Measurements from ENCODE around the gene ZBTB40. TPM values are rescaled to one million over a fixed set of nuclear protein-coding genes. Genes with fewer than 3 reads are reported as not detected.

ZBTB40 gene
- total and polyA plus RNA-seq, 4 donors = 2.1 to 11.2 (median 4.6) TPM

- WGBS = 96% methylated on average over 7 of the region's 7 CpGs
- no peak for DNase-seq (ENCODE audit: low spot score)
- Histone ChIP-seq H3K4me1 (ENCODE audit: control insufficient read depth in 4 of 4, insufficient read depth in 4 of 4, low read length in 3 of 4) (no peaks in the 10 kb centered on the region), H3K9me3 (ENCODE audit: control insufficient read depth in 4 of 4, low read length in 3 of 4) (no peaks in the 10 kb centered on the region), H3K27ac (ENCODE audit: low read depth in 1 of 2, low read length in 2 of 2) (no peak overlapping the region), H3K36me3 (ENCODE audit: control insufficient read depth in 4 of 4, insufficient read depth in 3 of 4, low read depth in 1 of 4, low read length in 3 of 4) (peaks cover 3 to 48% (median 27%) of the 10 kb centered on the region in 4 donors), H3K27me3 (ENCODE audit: control insufficient read depth in 4 of 4, insufficient read depth in 4 of 4, low read length in 3 of 4) (no peaks in the 10 kb centered on the region), H3K9ac (ENCODE audit: low read depth in 1 of 2, low read length in 2 of 2) (no peak overlapping the region), H3K4me3 (ENCODE audit: low read depth in 1 of 3, low read length in 3 of 3) (no peak overlapping the region)
- TF ChIP-seq SP1 (IDR thresholded peaks at IDR 0.05) (no peak), ZBTB33 (IDR thresholded peaks at IDR 0.05) (no peak), YY1 (IDR thresholded peaks at IDR 0.05) (no peak), RAD21 (IDR thresholded peaks at IDR 0.05) (no peak), TAF1 (conservative IDR thresholded peaks at IDR 0.05) (no peak)
- TF ChIP-seq, protein P1, sequence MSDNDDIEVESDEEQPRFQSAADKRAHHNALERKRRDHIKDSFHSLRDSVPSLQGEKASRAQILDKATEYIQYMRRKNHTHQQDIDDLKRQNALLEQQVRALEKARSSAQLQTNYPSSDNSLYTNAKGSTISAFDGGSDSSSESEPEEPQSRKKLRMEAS (IDR thresholded peaks at IDR 0.05) = no peak
- TF ChIP-seq, protein P2, sequence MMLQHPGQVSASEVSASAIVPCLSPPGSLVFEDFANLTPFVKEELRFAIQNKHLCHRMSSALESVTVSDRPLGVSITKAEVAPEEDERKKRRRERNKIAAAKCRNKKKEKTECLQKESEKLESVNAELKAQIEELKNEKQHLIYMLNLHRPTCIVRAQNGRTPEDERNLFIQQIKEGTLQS (IDR thresholded peaks at IDR 0.05) = no peak
- TF ChIP-seq, protein P3, sequence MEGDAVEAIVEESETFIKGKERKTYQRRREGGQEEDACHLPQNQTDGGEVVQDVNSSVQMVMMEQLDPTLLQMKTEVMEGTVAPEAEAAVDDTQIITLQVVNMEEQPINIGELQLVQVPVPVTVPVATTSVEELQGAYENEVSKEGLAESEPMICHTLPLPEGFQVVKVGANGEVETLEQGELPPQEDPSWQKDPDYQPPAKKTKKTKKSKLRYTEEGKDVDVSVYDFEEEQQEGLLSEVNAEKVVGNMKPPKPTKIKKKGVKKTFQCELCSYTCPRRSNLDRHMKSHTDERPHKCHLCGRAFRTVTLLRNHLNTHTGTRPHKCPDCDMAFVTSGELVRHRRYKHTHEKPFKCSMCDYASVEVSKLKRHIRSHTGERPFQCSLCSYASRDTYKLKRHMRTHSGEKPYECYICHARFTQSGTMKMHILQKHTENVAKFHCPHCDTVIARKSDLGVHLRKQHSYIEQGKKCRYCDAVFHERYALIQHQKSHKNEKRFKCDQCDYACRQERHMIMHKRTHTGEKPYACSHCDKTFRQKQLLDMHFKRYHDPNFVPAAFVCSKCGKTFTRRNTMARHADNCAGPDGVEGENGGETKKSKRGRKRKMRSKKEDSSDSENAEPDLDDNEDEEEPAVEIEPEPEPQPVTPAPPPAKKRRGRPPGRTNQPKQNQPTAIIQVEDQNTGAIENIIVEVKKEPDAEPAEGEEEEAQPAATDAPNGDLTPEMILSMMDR (IDR thresholded peaks at IDR 0.05; ENCODE audit: low read depth, low read length, missing input control) = no peak
Measured at GRCh38 chr1:22528451-22528850, 76.8 kb downstream of the ZBTB40 start.

- Histone ChIP-seq H3K36me3 (ENCODE audit: control insufficient read depth in 4 of 4, insufficient read depth in 3 of 4, low read depth in 1 of 4, low read length in 3 of 4) (peaks cover 3 to 37% (median 14%) of the 10 kb centered on the region in 4 donors), H3K4me3 (ENCODE audit: low read depth in 1 of 3, low read length in 3 of 3) (no peak overlapping the region), H3K27me3 (ENCODE audit: control insufficient read depth in 4 of 4, insufficient read depth in 4 of 4, low read length in 3 of 4) (no peaks in the 10 kb centered on the region), H3K9me3 (ENCODE audit: control insufficient read depth in 4 of 4, low read length in 3 of 4) (no peaks in the 10 kb centered on the region), H3K27ac (ENCODE audit: low read depth in 1 of 2, low read length in 2 of 2) (no peak overlapping the region), H3K9ac (ENCODE audit: low read depth in 1 of 2, low read length in 2 of 2) (no peak overlapping the region), H3K4me1 (ENCODE audit: control insufficient read depth in 4 of 4, insufficient read depth in 4 of 4, low read length in 3 of 4) (no peaks in the 10 kb centered on the region)
- no peak for TF ChIP-seq REST (IDR thresholded peaks at IDR 0.05)
- TF ChIP-seq YY1 (IDR thresholded peaks at IDR 0.05) = no peak
- no peak for TF ChIP-seq SP1 (IDR thresholded peaks at IDR 0.05)
- TF ChIP-seq, protein P3 (IDR thresholded peaks at IDR 0.05; ENCODE audit: low read depth, low read length, missing input control) = no peak
- TF ChIP-seq, protein P1 (IDR thresholded peaks at IDR 0.05) = no peak
- TF ChIP-seq, protein P2 (IDR thresholded peaks at IDR 0.05) = no peak
- no peak for TF ChIP-seq FOXA1 (IDR thresholded peaks at IDR 0.05)
- no peak for TF ChIP-seq RAD21 (IDR thresholded peaks at IDR 0.05)
- TF ChIP-seq JUND (IDR thresholded peaks at IDR 0.05) = no peak
- no peak for TF ChIP-seq RXRA (IDR thresholded peaks at IDR 0.05)
- TF ChIP-seq ZBTB33 (IDR thresholded peaks at IDR 0.05) = no peak
- TF ChIP-seq TAF1 (conservative IDR thresholded peaks at IDR 0.05) = no peak
- no peak for TF ChIP-seq HNF4A (conservative IDR thresholded peaks at IDR 0.05)
- no peak for TF ChIP-seq FOXA2 (IDR thresholded peaks at IDR 0.05)
- no peak for TF ChIP-seq HNF4G (IDR thresholded peaks at IDR 0.05)
- no peak for TF ChIP-seq NR2F2 (IDR thresholded peaks at IDR 0.05)
- no peak for TF ChIP-seq EGR1 (IDR thresholded peaks at IDR 0.05; ENCODE audit: low read depth in 2 of 2)
- WGBS = 87% methylated on average over 12 of the region's 12 CpGs
- no peak for DNase-seq (ENCODE audit: low spot score)
Measured at GRCh38 chr1:22529901-22530621, 78.4 kb downstream of the ZBTB40 start.
